GM13976 (cell line): ENCODE results near the gene RNF113A.
"Not testable (repeated sequence)": the region's sequence is repeated elsewhere in the genome, so short reads cannot be mapped to it uniquely, and the experiment has no call there.

ENCODE experiments used
- DNase-seq: peaks from one replicate; pipeline ENCODE4 v3.0.0; 2012; ENCODE audit warnings: low spot score
- in situ Hi-C: fragments of 300-500 bp; cut with MboI; formaldehyde crosslinking; loops from one replicate; pipeline ENCODE4 v1.12.0; 2022; ENCODE audit warnings: low sequenced_read_pairs, mixed read lengths, inconsistent platforms; ENCODE audit not compliant: unreplicated experiment
- TF ChIP-seq, protein P1 (sequence below): IDR thresholded peaks from 2 replicates; pipeline ENCODE4 v1.5.1; 2012; ENCODE audit warnings: borderline replicate concordance, mild to moderate bottlenecking; ENCODE audit not compliant: insufficient read depth; ENCODE audit errors: extremely low read depth, missing control alignments, control extremely low read depth

RNF113A gene

DNA sequence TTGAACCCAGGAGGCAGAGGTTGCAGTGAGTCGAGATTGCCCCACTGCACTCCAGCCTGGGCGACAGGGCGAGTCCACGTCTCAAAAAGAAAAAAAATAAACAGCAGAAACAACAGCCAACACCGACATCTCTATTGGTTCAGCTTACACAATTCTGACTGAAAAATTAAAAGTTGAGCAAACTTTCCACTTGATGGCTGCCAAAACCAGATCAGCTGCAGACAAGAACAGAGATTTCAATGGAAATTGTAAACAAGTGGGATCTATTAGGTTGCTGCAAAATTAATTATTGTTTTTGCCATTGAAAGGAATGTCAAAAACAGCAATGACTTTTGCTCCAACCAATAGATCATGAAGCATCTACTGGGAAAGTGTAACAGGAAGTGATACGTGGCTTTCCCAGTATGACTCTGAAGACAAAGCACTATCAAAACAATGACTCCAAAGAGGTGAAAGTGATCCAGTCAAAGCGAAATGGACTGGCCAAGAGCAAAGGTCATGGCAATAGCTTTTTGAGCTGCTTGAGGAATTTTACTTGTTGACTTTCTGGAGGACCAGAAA is 45.1 kb downstream of the RNF113A start:
- in situ Hi-C loops: no loop called here
- TF ChIP-seq, protein P1, sequence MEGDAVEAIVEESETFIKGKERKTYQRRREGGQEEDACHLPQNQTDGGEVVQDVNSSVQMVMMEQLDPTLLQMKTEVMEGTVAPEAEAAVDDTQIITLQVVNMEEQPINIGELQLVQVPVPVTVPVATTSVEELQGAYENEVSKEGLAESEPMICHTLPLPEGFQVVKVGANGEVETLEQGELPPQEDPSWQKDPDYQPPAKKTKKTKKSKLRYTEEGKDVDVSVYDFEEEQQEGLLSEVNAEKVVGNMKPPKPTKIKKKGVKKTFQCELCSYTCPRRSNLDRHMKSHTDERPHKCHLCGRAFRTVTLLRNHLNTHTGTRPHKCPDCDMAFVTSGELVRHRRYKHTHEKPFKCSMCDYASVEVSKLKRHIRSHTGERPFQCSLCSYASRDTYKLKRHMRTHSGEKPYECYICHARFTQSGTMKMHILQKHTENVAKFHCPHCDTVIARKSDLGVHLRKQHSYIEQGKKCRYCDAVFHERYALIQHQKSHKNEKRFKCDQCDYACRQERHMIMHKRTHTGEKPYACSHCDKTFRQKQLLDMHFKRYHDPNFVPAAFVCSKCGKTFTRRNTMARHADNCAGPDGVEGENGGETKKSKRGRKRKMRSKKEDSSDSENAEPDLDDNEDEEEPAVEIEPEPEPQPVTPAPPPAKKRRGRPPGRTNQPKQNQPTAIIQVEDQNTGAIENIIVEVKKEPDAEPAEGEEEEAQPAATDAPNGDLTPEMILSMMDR: no peak
- DNase-seq: peak; percentile 18

DNA sequence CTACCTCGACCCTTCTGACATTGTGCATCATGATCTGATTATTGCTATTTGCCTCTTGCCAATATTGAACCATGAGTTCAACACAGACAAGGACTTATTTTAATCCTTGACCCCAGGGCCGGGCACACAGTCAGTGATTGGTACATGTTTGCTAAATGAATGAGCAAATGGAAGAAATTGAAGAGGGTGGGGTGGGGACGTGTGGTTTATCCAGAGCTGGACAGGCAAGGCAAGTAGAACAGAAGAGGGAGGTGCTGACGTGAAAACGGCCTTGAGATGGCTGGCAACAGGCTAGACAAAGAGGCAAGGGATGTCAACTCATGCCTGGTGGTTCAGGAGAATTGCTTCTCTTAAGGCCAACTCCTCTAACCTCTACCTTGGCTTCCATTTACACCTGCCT is 47.3 kb downstream of the RNF113A start:
- not testable (repeated sequence) for DNase-seq

DNA sequence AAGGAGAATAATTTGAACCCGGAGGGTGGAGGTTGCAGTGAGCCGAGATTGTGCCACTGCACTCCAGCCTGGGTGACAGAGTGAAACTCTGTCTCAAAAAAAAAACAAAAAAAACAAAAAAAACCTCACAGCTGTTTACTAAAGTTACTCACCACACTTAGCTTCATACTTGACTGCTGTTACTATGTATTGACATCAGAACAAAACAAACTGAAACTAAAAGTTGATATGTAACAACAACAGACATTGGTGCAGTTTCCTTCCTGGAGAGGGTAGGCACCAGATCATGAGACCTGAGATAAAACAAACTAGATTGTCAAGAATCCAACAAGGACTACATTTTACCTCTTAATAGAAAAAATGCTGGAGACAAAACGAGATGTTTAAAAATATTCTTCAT is 49.8 kb downstream of the RNF113A start:
- in situ Hi-C loops: not testable (repeated sequence)
- peak; percentile 49 for DNase-seq

More for the DNA sequence above, 47.3 kb downstream of the RNF113A start:
- in situ Hi-C loops: not testable (repeated sequence)
